Stimulated activated CD8-positive, alpha-beta memory T cell treated with anti-CD3 and anti-CD28 coated beads, Interleukin-4, amount 100 ng/mL, for 4 hours (primary cell): ENCODE results near the gene EP400.

Source experiments
- DNase-seq, 2 donors: peaks; one replicate each; pipeline ENCODE4 v3.0.0-alpha.2; 2020; ENCODE audit warnings: low read depth in 2 of 2, low spot score in 1 of 2

EP400 gene

GRCh38 chr12:131923260-131923659 lies 26.5 kb upstream of the EP400 start:
- DNase-seq = no peak

GRCh38 chr12:131927110-131928079 lies 22.3 kb upstream of the EP400 start:
- DNase-seq = no peak

GRCh38 chr12:131928080-131928710 lies 21.5 kb upstream of the EP400 start:
- no peak for DNase-seq

GRCh38 chr12:131928711-131929580 lies 20.8 kb upstream of the EP400 start, which contains the start of gene PUS1:
Gene PUS1 (plus strand): TSS chr12:131929276. CDS start chr12:131929723, 447 bp downstream.
- DNase-seq = peak; percentile 84 to 86

GRCh38 chr12:131929581-131930456 lies 19.9 kb upstream of the EP400 start:
- DNase-seq = no peak

- no peak for DNase-seq
Measured at GRCh38 chr12:131930510-131930909, 19.2 kb upstream of the EP400 start.

GRCh38 chr12:131933387-131933786 lies 16.4 kb upstream of the EP400 start:
- DNase-seq = no peak

GRCh38 chr12:131934535-131934934 lies 15.2 kb upstream of the EP400 start:
- DNase-seq = no peak

- no peak for DNase-seq
Measured at GRCh38 chr12:131938082-131938481, 11.7 kb upstream of the EP400 start.

- DNase-seq = no peak
Measured at GRCh38 chr12:131939007-131939406, 10.7 kb upstream of the EP400 start.

GRCh38 chr12:131940141-131940547 lies 9.6 kb upstream of the EP400 start:
- DNase-seq = no peak

GRCh38 chr12:131941116-131941986 lies 8.4 kb upstream of the EP400 start:
- no peak for DNase-seq

- DNase-seq = no peak
Measured at GRCh38 chr12:131941987-131942341, 7.8 kb upstream of the EP400 start.

- no peak for DNase-seq
Measured at GRCh38 chr12:131942671-131943070, 7.1 kb upstream of the EP400 start.

GRCh38 chr12:131943389-131943788 lies 6.4 kb upstream of the EP400 start:
- no peak for DNase-seq

GRCh38 chr12:131943876-131944275 lies 5.9 kb upstream of the EP400 start:
- DNase-seq = no peak

GRCh38 chr12:131944601-131945251 lies 5.0 kb upstream of the EP400 start:
- no peak for DNase-seq

- DNase-seq = no peak
Measured at GRCh38 chr12:131946757-131947156, 3.0 kb upstream of the EP400 start.

GRCh38 chr12:131947482-131948027 lies 2.2 kb upstream of the EP400 start:
- DNase-seq = no peak
